ENCODE measurements around the gene SMCO3. TPM values are rescaled to one million over a fixed set of nuclear protein-coding genes. Genes with fewer than 3 reads are reported as not detected.

The SMCO3 gene
- total and polyA plus RNA-seq, 2 of the 13 experiments (the other 11 are each of a cell fraction or from before 2014, with no cell fraction given) = 0.29 to 0.42 TPM

DNA sequence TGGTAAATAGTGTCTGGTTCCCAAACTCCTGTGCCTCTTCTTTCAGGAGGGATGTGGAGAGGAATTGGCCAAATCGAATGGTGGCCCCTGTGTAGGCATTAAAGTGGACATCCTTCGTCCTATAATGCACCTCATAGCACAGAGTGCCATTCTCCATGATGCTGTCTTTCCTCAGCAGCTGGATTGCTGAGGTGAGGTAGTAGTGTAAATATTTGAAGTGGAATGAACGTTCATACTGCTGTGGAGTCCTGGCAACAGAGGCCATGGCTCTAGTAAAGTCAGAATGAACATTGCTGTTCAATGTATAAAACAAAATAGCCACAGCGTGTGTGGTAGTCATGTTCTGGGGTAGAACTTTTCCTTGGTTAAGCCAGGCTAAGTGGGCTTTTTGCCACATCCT, 26.6 kb upstream of the SMCO3 start (continued):
- TF ChIP-seq ZNF598 (CRISPR knock-in tag; IDR thresholded peaks at IDR 0.05; ENCODE audit: borderline replicate concordance) = no peak
- TF ChIP-seq ZNF530 (CRISPR knock-in tag; IDR thresholded peaks at IDR 0.05; ENCODE audit: low read depth) = no peak
- TF ChIP-seq GTF3A (CRISPR knock-in tag; conservative IDR thresholded peaks at IDR 0.05) = no peak
- no peak for TF ChIP-seq MYC (CRISPR knock-in tag; IDR thresholded peaks at IDR 0.05; ENCODE audit: borderline replicate concordance)
- TF ChIP-seq YY1 (IDR thresholded peaks at IDR 0.05; ENCODE audit: insufficient read depth, insufficient replicate concordance, low read depth, low read length) = no peak
- TF ChIP-seq ZNF883 (CRISPR knock-in tag; IDR thresholded peaks at IDR 0.05; ENCODE audit: not compliant biosample characterization) = no peak
- no peak for TF ChIP-seq ZNF850 (CRISPR knock-in tag; conservative IDR thresholded peaks at IDR 0.05)
- no peak for TF ChIP-seq FOXK2 (IDR thresholded peaks at IDR 0.05)
- no peak for TF ChIP-seq ATM (IDR thresholded peaks at IDR 0.05; ENCODE audit: borderline replicate concordance)
- no peak for TF ChIP-seq ZNF652 (CRISPR knock-in tag; IDR thresholded peaks at IDR 0.05; ENCODE audit: borderline replicate concordance, low read depth)
- peak; percentile 35; the same call in 1 of the 2 replicates for TF ChIP-seq SOX5 (CRISPR knock-in tag; IDR thresholded peaks at IDR 0.05; ENCODE audit: borderline replicate concordance)
- TF ChIP-seq RARG (CRISPR knock-in tag; IDR thresholded peaks at IDR 0.05; ENCODE audit: low read depth) = no peak
- 0 out of 2 replicates have a peak, but pooled peaks have one; percentile 35 for TF ChIP-seq IRF2 (CRISPR knock-in tag; IDR thresholded peaks at IDR 0.05)
- no peak for TF ChIP-seq RXRA (CRISPR knock-in tag; IDR thresholded peaks at IDR 0.05)
- TF ChIP-seq MAZ (IDR thresholded peaks at IDR 0.05; ENCODE audit: borderline replicate concordance, low read depth, low read length) = no peak
- TF ChIP-seq MAZ (CRISPR knock-in tag; IDR thresholded peaks at IDR 0.05; ENCODE audit: low read depth) = no peak
- no peak for TF ChIP-seq ZFY (CRISPR knock-in tag; IDR thresholded peaks at IDR 0.05)
- TF ChIP-seq CCAR2 (optimal IDR thresholded peaks at IDR 0.05; ENCODE audit: low read depth, low read length) = no peak
- TF ChIP-seq ZNF225 (CRISPR knock-in tag; IDR thresholded peaks at IDR 0.05) = no peak
- TF ChIP-seq, protein P1, sequence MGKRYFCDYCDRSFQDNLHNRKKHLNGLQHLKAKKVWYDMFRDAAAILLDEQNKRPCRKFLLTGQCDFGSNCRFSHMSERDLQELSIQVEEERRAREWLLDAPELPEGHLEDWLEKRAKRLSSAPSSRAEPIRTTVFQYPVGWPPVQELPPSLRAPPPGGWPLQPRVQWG (CRISPR knock-in tag; IDR thresholded peaks at IDR 0.05; ENCODE audit: borderline replicate concordance, low read depth) = no peak
- TF ChIP-seq PLRG1 (conservative IDR thresholded peaks at IDR 0.05) = no peak
- TF ChIP-seq, protein P2, sequence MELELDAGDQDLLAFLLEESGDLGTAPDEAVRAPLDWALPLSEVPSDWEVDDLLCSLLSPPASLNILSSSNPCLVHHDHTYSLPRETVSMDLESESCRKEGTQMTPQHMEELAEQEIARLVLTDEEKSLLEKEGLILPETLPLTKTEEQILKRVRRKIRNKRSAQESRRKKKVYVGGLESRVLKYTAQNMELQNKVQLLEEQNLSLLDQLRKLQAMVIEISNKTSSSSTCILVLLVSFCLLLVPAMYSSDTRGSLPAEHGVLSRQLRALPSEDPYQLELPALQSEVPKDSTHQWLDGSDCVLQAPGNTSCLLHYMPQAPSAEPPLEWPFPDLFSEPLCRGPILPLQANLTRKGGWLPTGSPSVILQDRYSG (CRISPR knock-in tag; IDR thresholded peaks at IDR 0.05) = no peak
- TF ChIP-seq ZNF20 (CRISPR knock-in tag; IDR thresholded peaks at IDR 0.05) = no peak
- no peak for TF ChIP-seq TCF7L2 (IDR thresholded peaks at IDR 0.05; ENCODE audit: low read depth, low read length)
- TF ChIP-seq ZNF589 (CRISPR knock-in tag; conservative IDR thresholded peaks at IDR 0.05) = no peak
- no peak for TF ChIP-seq ZNF839 (CRISPR knock-in tag; IDR thresholded peaks at IDR 0.05; ENCODE audit: borderline replicate concordance)
- TF ChIP-seq, protein P3, sequence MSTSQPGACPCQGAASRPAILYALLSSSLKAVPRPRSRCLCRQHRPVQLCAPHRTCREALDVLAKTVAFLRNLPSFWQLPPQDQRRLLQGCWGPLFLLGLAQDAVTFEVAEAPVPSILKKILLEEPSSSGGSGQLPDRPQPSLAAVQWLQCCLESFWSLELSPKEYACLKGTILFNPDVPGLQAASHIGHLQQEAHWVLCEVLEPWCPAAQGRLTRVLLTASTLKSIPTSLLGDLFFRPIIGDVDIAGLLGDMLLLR (CRISPR knock-in tag; IDR thresholded peaks at IDR 0.05) = no peak
- TF ChIP-seq IRX3 (CRISPR knock-in tag; IDR thresholded peaks at IDR 0.05; ENCODE audit: borderline replicate concordance, low read depth) = no peak
- TF ChIP-seq LCORL (IDR thresholded peaks at IDR 0.05) = no peak
- TF ChIP-seq LCORL (CRISPR knock-in tag; IDR thresholded peaks at IDR 0.05) = no peak
- no peak for TF ChIP-seq NFRKB (IDR thresholded peaks at IDR 0.05)
- TF ChIP-seq RFXANK (CRISPR knock-in tag; IDR thresholded peaks at IDR 0.05) = no peak
- no peak for TF ChIP-seq RBFOX2 (IDR thresholded peaks at IDR 0.05; ENCODE audit: low read depth, low read length)
- peak; percentile 47; the same call in 1 of the 2 replicates for TF ChIP-seq FOSL2 (CRISPR knock-in tag; IDR thresholded peaks at IDR 0.05)
- TF ChIP-seq NR2F6 (IDR thresholded peaks at IDR 0.05) = no peak
- TF ChIP-seq NR2F6 (CRISPR knock-in tag; IDR thresholded peaks at IDR 0.05) = no peak
- TF ChIP-seq NFIC (IDR thresholded peaks at IDR 0.05; ENCODE audit: low read length) = no peak
